MV-4-11 (cell line): ENCODE measurements around the gene SOX11.
"Not testable (repeated sequence)": the region's sequence is repeated elsewhere in the genome, so short reads cannot be mapped to it uniquely, and the experiment has no call there.

Source experiments
- DNase-seq: peaks from one replicate; lab custom pipeline; 2025; lab: John Stamatoyannopoulos, UW

The SOX11 gene

GRCh38 chr2:5691985-5692529 lies at the start of gene SOX11:
Gene SOX11, plus strand, starts transcription at chr2:5692384. Its CDS starts 338 bp downstream, at chr2:5692722.
- DNase-seq, result no peak

GRCh38 chr2:5652734-5653133 lies 39.5 kb upstream of the SOX11 start:
- not testable (repeated sequence) for DNase-seq

GRCh38 chr2:5653756-5654155 lies 38.4 kb upstream of the SOX11 start:
- DNase-seq, result not testable (repeated sequence)

DNA sequence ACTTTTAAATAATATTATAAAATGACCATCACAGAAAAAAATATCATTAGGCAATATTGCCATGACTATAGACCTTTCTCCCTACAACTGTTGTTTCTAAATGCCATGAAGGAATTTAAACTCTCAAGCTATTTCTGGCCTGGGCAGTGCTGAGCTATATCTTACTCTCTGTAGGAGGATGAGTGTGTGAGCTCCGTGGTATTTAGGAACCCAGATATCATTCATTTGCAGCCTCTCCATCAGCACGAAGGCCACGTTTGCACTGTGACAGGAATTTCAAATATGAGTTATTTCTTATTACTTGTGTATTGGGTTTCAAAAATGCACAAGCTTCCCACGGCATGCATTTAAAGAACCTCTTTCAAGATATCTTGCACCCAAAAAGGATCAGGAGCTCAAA lies 35.0 kb upstream of the SOX11 start:
- no peak for DNase-seq

DNA sequence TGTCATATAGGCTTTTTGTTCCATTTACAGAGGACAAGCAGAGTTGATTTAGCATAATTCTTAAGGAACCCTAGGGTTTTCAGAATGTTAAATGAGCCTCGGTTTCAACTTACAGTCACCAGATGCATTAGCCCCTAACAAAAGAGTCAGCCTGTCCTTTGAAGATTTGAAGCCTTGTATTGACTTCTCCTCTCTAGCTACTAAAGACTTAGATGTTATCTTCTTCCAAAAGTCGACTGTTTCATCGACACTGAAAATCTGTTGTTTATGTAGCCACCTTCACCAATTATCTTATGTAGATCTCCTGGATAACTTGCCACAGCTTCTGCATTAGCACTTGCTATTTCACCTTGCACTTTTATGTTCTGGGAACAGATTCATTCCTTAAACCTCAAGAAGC lies 31.6 kb upstream of the SOX11 start:
- no peak for DNase-seq

DNA sequence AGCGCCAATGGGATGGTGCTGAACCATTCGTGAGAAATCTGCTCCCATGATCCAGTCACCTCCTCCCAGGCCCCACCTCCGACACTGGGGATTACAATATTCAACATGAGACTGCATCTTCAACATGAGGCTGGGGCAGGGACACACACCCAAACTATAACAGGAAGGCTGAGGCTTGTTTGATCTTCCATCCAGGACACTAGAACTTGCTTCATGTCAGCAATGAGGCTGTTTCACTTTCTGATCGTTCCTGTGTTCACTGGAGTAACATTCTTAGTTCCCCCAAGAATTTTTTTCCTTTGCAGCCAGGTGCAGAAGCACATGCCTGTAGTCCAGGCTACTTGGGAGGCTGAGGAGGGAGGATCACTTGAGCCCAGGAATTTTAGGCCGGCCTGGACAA lies 30.8 kb upstream of the SOX11 start:
- no peak for DNase-seq

GRCh38 chr2:5664278-5664681 lies 27.9 kb upstream of the SOX11 start:
- DNase-seq, result no peak

- DNase-seq, result no peak
These were observed 27.1 kb upstream of the SOX11 start for GRCh38 chr2:5665066-5665465.

DNA sequence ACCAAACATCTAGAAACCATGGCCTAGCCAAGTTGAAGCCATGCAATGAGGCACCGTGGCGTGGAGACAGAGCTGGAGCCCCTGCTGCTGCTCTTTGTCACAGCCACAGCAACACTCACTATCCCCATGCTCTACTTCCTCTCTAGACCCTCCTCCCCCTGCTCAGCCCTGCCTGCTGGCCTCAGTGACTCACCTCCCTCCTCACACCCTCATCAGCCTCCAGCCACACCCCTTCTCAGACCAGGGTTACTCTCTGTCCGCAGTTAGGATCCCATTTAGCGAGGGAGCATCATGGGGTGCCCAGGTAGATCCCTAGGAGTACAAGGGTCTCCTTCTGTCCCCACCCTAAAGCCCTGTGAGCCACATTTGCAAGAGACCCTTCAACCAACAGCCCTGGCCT lies 25.4 kb upstream of the SOX11 start:
- DNase-seq, result no peak

- not testable (repeated sequence) for DNase-seq
These were observed 24.5 kb upstream of the SOX11 start for GRCh38 chr2:5667655-5668054.

DNA sequence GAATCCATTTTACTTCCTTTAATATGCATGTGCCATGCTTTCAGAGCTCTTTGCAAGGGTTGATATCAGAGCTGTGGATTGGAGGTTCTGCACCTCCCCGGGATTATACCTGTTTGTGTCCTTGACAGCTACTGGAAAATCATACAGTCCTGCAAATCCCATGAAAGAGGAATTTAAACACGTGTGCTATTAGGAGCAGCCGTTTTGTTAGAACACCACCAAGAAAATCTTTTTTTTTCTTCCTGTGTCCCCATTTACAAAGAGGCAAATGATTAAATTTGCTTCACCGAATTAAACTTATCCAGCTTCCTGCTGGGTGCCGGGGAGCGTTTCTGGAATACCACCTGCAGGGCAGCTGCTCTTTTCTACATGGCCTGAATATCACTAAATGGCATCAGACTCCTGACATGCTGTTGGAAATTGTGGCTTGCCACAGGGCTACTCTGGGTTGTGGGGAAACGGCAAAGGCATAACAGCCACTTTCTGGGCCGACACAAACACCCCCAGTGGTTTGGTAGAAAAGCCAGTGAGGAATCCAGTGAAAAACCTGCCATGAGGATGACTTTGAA lies 23.4 kb upstream of the SOX11 start:
- DNase-seq, result no peak

DNA sequence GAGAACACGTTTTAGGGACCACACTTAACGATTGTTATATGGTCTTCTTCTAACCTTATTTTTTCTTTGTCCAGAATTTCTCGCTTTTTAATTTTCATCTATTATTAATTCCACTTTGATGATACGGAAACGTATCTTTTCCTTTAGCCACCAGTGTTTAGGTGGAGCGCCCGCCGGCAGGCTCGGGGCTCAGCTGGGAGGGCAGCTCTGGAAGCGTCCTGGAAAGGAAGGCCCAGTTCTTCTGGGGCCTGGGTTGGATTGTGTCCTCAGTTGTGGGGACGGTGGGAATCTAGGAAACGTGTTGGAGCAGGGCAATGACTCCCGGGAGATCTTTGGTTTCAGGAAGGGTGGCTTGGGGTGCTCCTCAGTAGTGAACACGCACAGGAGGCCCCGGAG lies 19.4 kb upstream of the SOX11 start:
- no peak for DNase-seq

GRCh38 chr2:5673145-5674025 lies 18.8 kb upstream of the SOX11 start:
- no peak for DNase-seq

GRCh38 chr2:5674026-5674340 lies 18.2 kb upstream of the SOX11 start:
- DNase-seq, result no peak

GRCh38 chr2:5677133-5677532 lies 15.1 kb upstream of the SOX11 start:
- DNase-seq, result no peak

GRCh38 chr2:5683471-5683870 lies 8.7 kb upstream of the SOX11 start:
- DNase-seq, result no peak

DNA sequence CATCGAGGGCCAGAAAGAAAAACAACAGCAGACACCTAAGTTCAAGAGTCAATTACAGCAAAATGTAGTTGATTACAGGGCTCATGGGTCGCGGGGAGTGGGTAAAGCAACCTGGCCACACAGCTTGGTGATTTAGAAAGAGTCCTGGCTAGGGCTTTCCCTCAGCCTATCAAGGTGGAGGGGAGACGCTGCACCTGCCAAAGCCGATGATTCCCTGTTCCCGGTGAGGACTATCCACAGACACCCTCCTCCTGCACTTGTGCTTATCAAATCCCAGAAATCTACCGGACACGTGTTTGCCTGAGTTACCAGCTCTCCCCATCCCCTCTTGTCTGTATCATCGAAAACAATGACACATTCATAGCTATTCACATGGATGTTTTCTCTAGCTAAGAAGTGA lies 7.0 kb upstream of the SOX11 start:
- DNase-seq, result no peak

- no peak for DNase-seq
These were observed 6.1 kb upstream of the SOX11 start for GRCh38 chr2:5686068-5686467.

DNA sequence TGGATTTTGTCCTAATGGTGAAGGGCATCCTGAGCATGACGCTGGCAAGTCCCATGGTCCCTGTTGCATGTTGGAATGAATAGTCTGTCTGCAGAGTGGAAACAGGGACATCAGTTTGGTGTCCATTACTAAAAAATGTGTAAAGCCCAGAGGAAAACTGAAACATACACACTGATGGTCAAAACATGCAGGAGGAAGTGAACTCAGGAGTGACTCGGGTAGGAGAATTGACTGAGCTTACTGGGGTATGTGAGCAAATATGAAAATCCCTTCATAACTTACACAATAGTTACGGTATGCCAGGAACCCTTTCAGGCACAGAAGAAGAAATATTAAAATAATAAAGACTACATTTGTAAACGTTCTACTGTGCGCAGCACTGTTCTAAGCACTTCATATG lies 5.6 kb upstream of the SOX11 start:
- DNase-seq, result no peak

DNA sequence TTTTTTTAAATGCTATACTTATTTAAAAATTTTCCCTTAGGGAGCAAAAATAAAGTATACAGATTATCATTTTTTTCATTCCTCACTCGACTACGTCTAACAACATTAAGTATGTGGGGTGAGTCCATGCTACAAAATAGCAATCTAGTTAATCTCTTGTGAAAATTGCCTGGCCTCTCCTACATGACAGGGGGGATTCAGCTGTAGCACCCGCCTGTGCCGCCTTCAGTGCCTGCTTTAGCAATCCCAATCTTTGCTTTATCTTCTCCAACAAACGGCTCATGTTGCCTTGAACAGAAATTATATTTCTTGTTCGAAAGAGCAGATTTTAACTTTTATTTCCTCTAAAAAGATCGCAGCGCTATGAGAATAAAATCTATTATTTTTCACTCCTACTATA lies 2.4 kb upstream of the SOX11 start:
- no peak for DNase-seq

GRCh38 chr2:5690286-5690685 lies 1.9 kb upstream of the SOX11 start:
- no peak for DNase-seq

DNA sequence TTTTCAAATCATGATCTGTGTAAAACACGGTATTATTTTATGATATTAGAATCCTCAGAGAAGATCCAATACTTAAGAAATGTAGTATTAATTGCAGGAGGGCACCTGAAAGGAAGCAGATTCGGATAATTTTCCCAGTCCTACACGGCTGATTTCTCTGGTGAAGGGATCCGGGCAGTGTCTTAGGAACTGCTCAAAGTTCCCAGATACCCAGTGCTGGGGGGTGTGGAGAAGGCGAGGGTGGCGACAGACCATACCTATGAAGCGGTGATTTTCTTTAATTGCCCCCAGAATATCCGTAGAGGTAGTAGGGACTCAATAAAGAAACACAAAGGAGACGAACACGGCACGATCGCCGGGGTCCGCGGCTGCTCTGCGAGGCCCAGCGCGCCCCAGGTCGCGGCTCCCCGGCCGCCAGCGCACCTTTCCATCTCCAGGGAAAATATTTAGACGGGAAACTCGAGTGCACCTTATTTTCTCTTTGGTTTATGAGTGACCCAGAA lies 1.4 kb upstream of the SOX11 start:
- no peak for DNase-seq

DNA sequence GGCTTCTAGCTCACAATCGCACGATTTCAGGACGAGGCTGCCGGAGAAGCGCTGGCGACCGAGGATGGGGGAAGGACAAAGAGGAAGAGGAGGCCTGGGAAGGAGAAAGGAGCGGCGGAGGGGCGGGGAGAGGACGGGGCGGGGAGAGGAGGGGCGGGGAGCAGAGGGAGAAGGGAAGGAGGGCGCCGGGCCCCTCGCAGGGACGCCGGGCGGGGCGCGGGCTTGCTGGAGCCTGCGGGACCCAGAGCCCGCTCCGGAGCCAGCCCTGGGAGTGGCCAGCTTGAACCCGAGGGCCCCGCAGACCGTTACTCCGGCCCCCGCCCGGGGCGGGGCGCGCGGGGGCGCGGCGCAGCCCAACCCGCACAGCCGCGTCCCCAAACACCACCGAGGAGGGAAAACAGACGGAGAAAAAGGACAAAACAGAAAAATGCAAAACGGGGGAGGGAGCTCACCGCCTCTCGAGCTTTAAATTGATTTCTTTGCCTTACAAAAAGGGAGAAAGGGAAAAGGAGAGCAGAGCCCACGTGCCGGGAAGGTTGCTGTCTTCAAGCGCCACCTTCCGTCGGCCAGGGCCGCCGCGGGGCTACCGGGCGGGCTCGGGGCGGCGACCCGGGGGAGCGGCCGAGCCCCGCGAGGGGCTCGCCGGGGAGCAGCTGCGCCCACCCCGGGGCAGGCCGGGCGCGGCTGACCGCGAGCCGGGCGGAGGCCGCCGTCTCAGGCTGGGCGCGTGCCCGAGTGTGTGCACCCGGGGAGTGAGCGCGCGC lies 781 bp upstream of the SOX11 start:
- DNase-seq, result no peak
